ENCODE measurements around the gene PLCB4.
"Not testable (repeated sequence)": the region's sequence is repeated elsewhere in the genome, so short reads cannot be mapped to it uniquely, and the experiment has no call there.

PLCB4 gene

GRCh38 chr20:9368893-9369292 lies 300.0 kb downstream of the PLCB4 start:
- Histone ChIP-seq H3K36me3 (ENCODE audit: control insufficient read depth, insufficient read depth, low read length) (no peaks in the 10 kb centered on the region), H3K9me3 (ENCODE audit: control insufficient read depth, low read length) (no peaks in the 10 kb centered on the region), H3K4me3 (ENCODE audit: low read length) (no peak overlapping the region), H3K4me1 (ENCODE audit: control insufficient read depth, insufficient read depth, low read length) (no peaks in the 10 kb centered on the region), H3K9ac (ENCODE audit: low read length) (no peak overlapping the region), H3K27me3 (ENCODE audit: control insufficient read depth, insufficient read depth, low read length) (no peaks in the 10 kb centered on the region)

- no peaks in the 10 kb centered on the region for H3K36me3 ChIP-seq (ENCODE audit: control insufficient read depth, insufficient read depth, low read length)
- no peaks in the 10 kb centered on the region for H3K9me3 ChIP-seq (ENCODE audit: control insufficient read depth, low read length)
- H3K4me3 ChIP-seq (ENCODE audit: low read length): no peak overlapping the region
- H3K27me3 ChIP-seq (ENCODE audit: control insufficient read depth, insufficient read depth, low read length): no peaks in the 10 kb centered on the region
- H3K9ac ChIP-seq (ENCODE audit: low read length): no peak overlapping the region
- no peaks in the 10 kb centered on the region for H3K4me1 ChIP-seq (ENCODE audit: control insufficient read depth, insufficient read depth, low read length)
Observed at GRCh38 chr20:9369557-9369956, 300.7 kb downstream of the PLCB4 start.

GRCh38 chr20:9374072-9374471 lies 305.2 kb downstream of the PLCB4 start:
- Histone ChIP-seq H3K9me3 (ENCODE audit: control insufficient read depth, low read length) (no peaks in the 10 kb centered on the region), H3K36me3 (ENCODE audit: control insufficient read depth, insufficient read depth, low read length) (no peaks in the 10 kb centered on the region), H3K4me1 (ENCODE audit: control insufficient read depth, insufficient read depth, low read length) (peaks cover 8% of the 10 kb centered on the region), H3K4me3 (ENCODE audit: low read length) (no peak overlapping the region), H3K27me3 (ENCODE audit: control insufficient read depth, insufficient read depth, low read length) (no peaks in the 10 kb centered on the region), H3K9ac (ENCODE audit: low read length) (no peak overlapping the region)

- no peak overlapping the region for H3K4me3 ChIP-seq (ENCODE audit: low read length)
- H3K27me3 ChIP-seq (ENCODE audit: control insufficient read depth, insufficient read depth, low read length): no peaks in the 10 kb centered on the region
- no peak overlapping the region for H3K9ac ChIP-seq (ENCODE audit: low read length)
- H3K4me1 ChIP-seq (ENCODE audit: control insufficient read depth, insufficient read depth, low read length): peaks cover 12% of the 10 kb centered on the region
- H3K9me3 ChIP-seq (ENCODE audit: control insufficient read depth, low read length): no peaks in the 10 kb centered on the region
- H3K36me3 ChIP-seq (ENCODE audit: control insufficient read depth, insufficient read depth, low read length): no peaks in the 10 kb centered on the region
Observed at GRCh38 chr20:9374480-9374879, 305.6 kb downstream of the PLCB4 start.

- Histone ChIP-seq H3K4me1 (ENCODE audit: control insufficient read depth, insufficient read depth, low read length) (peaks cover 18% of the 10 kb centered on the region), H3K9ac (ENCODE audit: low read length) (no peak overlapping the region), H3K36me3 (ENCODE audit: control insufficient read depth, insufficient read depth, low read length) (no peaks in the 10 kb centered on the region), H3K9me3 (ENCODE audit: control insufficient read depth, low read length) (no peaks in the 10 kb centered on the region), H3K4me3 (ENCODE audit: low read length) (no peak overlapping the region), H3K27me3 (ENCODE audit: control insufficient read depth, insufficient read depth, low read length) (no peaks in the 10 kb centered on the region)
Observed at GRCh38 chr20:9375221-9375681, 306.4 kb downstream of the PLCB4 start.

GRCh38 chr20:9377007-9377406 lies 308.1 kb downstream of the PLCB4 start:
- H3K4me3 ChIP-seq (ENCODE audit: low read length): no peak overlapping the region
- no peak overlapping the region for H3K9ac ChIP-seq (ENCODE audit: low read length)
- H3K4me1 ChIP-seq (ENCODE audit: control insufficient read depth, insufficient read depth, low read length): peaks cover 31% of the 10 kb centered on the region
- H3K9me3 ChIP-seq (ENCODE audit: control insufficient read depth, low read length): no peaks in the 10 kb centered on the region
- H3K36me3 ChIP-seq (ENCODE audit: control insufficient read depth, insufficient read depth, low read length): no peaks in the 10 kb centered on the region
- no peaks in the 10 kb centered on the region for H3K27me3 ChIP-seq (ENCODE audit: control insufficient read depth, insufficient read depth, low read length)

- H3K36me3 ChIP-seq (ENCODE audit: control insufficient read depth, insufficient read depth, low read length); H3K9ac ChIP-seq (ENCODE audit: low read length); H3K9me3 ChIP-seq (ENCODE audit: control insufficient read depth, low read length); H3K27me3 ChIP-seq (ENCODE audit: control insufficient read depth, insufficient read depth, low read length); H3K4me3 ChIP-seq (ENCODE audit: low read length): not testable (repeated sequence)
- peaks cover 43% of the 10 kb centered on the region for H3K4me1 ChIP-seq (ENCODE audit: control insufficient read depth, insufficient read depth, low read length)
Observed at GRCh38 chr20:9385345-9386310, 316.7 kb downstream of the PLCB4 start.

- Histone ChIP-seq H3K36me3 (ENCODE audit: control insufficient read depth, insufficient read depth, low read length) (no peaks in the 10 kb centered on the region), H3K4me3 (ENCODE audit: low read length) (no peak overlapping the region), H3K4me1 (ENCODE audit: control insufficient read depth, insufficient read depth, low read length) (peaks cover 43% of the 10 kb centered on the region), H3K27me3 (ENCODE audit: control insufficient read depth, insufficient read depth, low read length) (no peaks in the 10 kb centered on the region), H3K9me3 (ENCODE audit: control insufficient read depth, low read length) (no peaks in the 10 kb centered on the region), H3K9ac (ENCODE audit: low read length) (no peak overlapping the region)
Observed at GRCh38 chr20:9388160-9388812, 319.4 kb downstream of the PLCB4 start.

GRCh38 chr20:9388813-9389161 lies 319.9 kb downstream of the PLCB4 start:
- H3K36me3 ChIP-seq (ENCODE audit: control insufficient read depth, insufficient read depth, low read length): no peaks in the 10 kb centered on the region
- no peaks in the 10 kb centered on the region for H3K9me3 ChIP-seq (ENCODE audit: control insufficient read depth, low read length)
- H3K9ac ChIP-seq (ENCODE audit: low read length): no peak overlapping the region
- H3K4me3 ChIP-seq (ENCODE audit: low read length): no peak overlapping the region
- peaks cover 46% of the 10 kb centered on the region for H3K4me1 ChIP-seq (ENCODE audit: control insufficient read depth, insufficient read depth, low read length)
- no peaks in the 10 kb centered on the region for H3K27me3 ChIP-seq (ENCODE audit: control insufficient read depth, insufficient read depth, low read length)

- no peaks in the 10 kb centered on the region for H3K36me3 ChIP-seq (ENCODE audit: control insufficient read depth, insufficient read depth, low read length)
- no peak overlapping the region for H3K9ac ChIP-seq (ENCODE audit: low read length)
- H3K27me3 ChIP-seq (ENCODE audit: control insufficient read depth, insufficient read depth, low read length): no peaks in the 10 kb centered on the region
- H3K4me1 ChIP-seq (ENCODE audit: control insufficient read depth, insufficient read depth, low read length): peaks cover 46% of the 10 kb centered on the region
- H3K4me3 ChIP-seq (ENCODE audit: low read length): no peak overlapping the region
- H3K9me3 ChIP-seq (ENCODE audit: control insufficient read depth, low read length): no peaks in the 10 kb centered on the region
Observed at GRCh38 chr20:9389346-9389745, 320.5 kb downstream of the PLCB4 start.

- Histone ChIP-seq H3K36me3 (ENCODE audit: control insufficient read depth, insufficient read depth, low read length) (no peaks in the 10 kb centered on the region), H3K4me1 (ENCODE audit: control insufficient read depth, insufficient read depth, low read length) (peaks cover 46% of the 10 kb centered on the region), H3K4me3 (ENCODE audit: low read length) (no peak overlapping the region), H3K27me3 (ENCODE audit: control insufficient read depth, insufficient read depth, low read length) (no peaks in the 10 kb centered on the region), H3K9ac (ENCODE audit: low read length) (no peak overlapping the region), H3K9me3 (ENCODE audit: control insufficient read depth, low read length) (no peaks in the 10 kb centered on the region)
Observed at GRCh38 chr20:9390441-9390840, 321.6 kb downstream of the PLCB4 start.
